Stimulated activated naive CD8-positive, alpha-beta T cell treated with anti-CD3 and anti-CD28 coated beads, Interleukin-15, amount 100 ng/mL, for 72 hours (primary cell): ENCODE measurements around the gene FAM89B.
"Not testable (repeated sequence)": the region's sequence is repeated elsewhere in the genome, so short reads cannot be mapped to it uniquely, and the experiment has no call there.

Experiments
- ATAC-seq: fragments of 150-1000 bp; cut with Tn5 transposase; 2 replicates; pipeline ENCODE4 v1.10.0; 2021; ENCODE audit warnings: mild to moderate bottlenecking, moderate library complexity
- DNase-seq, 2 donors: peaks; one replicate each; pipeline ENCODE4 v3.0.0; 2021 to 2022
- H3K27ac Mint-ChIP-seq, 2 donors: one replicate each; pipeline ENCODE4 v1.8.0; 2022; ENCODE audit warnings: mild to moderate bottlenecking in 2 of 2, mixed read lengths in 2 of 2, moderate library complexity in 2 of 2
- H3K27me3 Mint-ChIP-seq: one replicate; pipeline ENCODE4 v1.8.0; 2022; ENCODE audit warnings: mixed read lengths
- H3K4me1 Mint-ChIP-seq: one replicate; pipeline ENCODE4 v1.8.0; 2022; ENCODE audit warnings: mild to moderate bottlenecking, mixed read lengths
- H3K4me3 Mint-ChIP-seq, 2 donors: one replicate each; pipeline ENCODE4 v1.8.0; 2022; ENCODE audit warnings: mild to moderate bottlenecking in 2 of 2, mixed read lengths in 2 of 2, moderate library complexity in 1 of 2
- H3K9me3 Mint-ChIP-seq, 2 donors: one replicate each; pipeline ENCODE4 v1.8.0; 2022; ENCODE audit warnings: mixed read lengths in 2 of 2

The FAM89B gene

DNA sequence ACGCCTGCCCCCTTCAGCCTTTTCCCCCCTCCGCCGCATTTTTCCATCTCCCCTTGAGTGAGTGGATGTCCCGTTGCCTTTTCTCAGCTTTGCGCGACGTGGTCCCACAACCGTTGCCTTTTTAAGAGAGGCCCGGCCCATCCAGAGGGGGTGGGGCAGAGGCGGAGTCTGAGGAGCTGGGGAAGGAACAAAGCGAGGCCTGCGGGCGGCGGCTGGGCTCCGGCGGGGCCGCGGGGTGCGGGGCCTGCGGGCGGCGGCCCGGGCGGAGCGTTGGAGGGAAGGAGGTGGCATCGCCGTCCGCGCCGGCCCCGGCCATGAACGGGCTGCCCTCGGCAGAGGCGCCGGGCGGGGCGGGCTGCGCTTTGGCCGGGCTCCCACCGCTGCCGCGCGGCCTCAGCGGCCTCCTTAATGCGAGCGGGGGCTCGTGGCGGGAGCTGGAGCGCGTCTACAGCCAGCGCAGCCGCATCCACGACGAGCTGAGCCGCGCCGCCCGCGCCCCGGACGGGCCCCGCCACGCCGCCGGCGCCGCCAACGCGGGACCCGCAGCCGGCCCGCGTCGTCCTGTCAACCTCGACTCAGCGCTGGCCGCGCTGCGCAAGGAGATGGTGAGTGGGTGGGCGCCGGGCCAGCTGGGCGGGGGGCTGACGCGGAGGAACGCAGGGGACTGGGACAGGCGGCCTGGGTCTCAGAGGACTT, at the start of gene FAM89B:
Gene FAM89B (plus strand): TSS at position 183 of the 696 bp plus-strand sequence. CDS start 132 bp downstream, at position 315.
- peak within 1 kb of the TSS; percentile 91 to 100 for H3K4me3 Mint-ChIP-seq
- ATAC-seq, result no peak

DNA sequence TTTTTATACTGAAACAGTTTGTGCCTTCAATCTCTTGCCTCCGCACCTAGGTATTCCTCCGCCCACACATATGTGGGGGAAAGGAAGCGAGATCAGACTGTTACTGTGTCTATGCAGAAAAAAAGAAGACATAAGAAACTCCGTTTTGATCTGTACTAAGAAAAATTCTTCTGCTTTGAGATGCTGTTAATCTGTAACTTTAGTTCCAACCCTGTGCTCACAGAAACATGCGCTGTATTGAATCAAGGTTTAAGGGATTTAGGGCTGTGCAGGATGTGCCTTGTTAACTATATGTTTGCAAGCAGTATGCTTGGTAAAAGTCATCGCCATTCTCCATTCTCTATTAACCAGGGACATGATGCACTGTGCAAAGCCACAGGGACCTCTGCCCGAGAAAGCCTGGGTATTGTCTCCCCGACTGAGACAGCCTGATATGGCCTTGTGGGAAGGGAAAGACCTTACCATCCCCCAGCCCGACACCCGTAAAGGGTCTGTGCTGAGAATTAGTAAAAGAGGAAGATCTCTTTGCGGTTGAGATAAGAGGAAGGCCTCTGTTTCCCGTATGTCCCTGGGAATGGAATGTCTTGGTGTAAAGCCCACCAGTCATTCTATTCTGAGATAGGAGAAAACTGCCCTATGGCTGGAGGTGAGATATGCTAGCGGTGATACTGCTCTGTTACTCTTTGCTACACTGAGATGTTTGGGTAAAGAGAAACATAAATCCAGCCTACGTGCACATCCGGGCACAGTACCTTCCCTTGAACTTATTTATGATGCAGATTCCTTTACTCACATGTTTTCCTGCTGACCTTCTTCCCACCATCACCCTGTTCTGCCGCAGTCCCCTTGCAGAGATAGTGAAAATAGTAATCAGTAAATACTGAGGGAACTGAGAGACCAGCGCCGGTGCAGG, 49.4 kb upstream of the FAM89B start:
- Mint-ChIP-seq H3K4me1 (peaks cover 59% of the 10 kb centered on the region), H3K27ac (peak overlapping the region; percentile 52 to 83), H3K4me3 (peak overlapping the region; percentile 74 to 83)
- not testable (repeated sequence) for H3K27me3 Mint-ChIP-seq, DNase-seq, H3K9me3 Mint-ChIP-seq, ATAC-seq

More for the DNA sequence above, at the start of gene FAM89B:
- Mint-ChIP-seq H3K9me3 (no peaks in the 10 kb centered on the region), H3K27me3 (no peaks in the 10 kb centered on the region), H3K4me1 (peaks cover 77% of the 10 kb centered on the region), H3K27ac (peak within 1 kb of the TSS; percentile 91 to 93)
- peak; percentile 83 to 85 for DNase-seq

DNA sequence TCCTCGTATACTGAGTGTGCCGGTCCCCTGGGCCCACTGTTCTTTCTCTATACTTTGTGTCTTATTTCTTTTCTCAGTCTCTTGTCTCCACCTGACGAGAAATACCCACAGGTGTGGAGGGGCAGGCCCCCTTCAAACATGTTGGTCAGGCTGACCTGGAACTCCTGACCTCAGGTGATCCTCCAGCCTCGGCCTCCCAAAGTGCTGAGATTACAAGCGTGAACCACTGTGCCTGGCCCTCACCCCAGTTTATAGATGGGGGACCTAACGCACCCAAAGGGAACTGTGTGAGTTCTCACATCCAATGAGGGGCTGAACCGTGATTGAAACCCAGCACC, 48.7 kb upstream of the FAM89B start:
- H3K4me3 Mint-ChIP-seq, result peak overlapping the region; percentile 74 to 83
- H3K27me3 Mint-ChIP-seq, DNase-seq, ATAC-seq, H3K9me3 Mint-ChIP-seq: not testable (repeated sequence)
- peak overlapping the region in 1 of 2 donors; percentile 66 for H3K27ac Mint-ChIP-seq
- H3K4me1 Mint-ChIP-seq, result peaks cover 62% of the 10 kb centered on the region

DNA sequence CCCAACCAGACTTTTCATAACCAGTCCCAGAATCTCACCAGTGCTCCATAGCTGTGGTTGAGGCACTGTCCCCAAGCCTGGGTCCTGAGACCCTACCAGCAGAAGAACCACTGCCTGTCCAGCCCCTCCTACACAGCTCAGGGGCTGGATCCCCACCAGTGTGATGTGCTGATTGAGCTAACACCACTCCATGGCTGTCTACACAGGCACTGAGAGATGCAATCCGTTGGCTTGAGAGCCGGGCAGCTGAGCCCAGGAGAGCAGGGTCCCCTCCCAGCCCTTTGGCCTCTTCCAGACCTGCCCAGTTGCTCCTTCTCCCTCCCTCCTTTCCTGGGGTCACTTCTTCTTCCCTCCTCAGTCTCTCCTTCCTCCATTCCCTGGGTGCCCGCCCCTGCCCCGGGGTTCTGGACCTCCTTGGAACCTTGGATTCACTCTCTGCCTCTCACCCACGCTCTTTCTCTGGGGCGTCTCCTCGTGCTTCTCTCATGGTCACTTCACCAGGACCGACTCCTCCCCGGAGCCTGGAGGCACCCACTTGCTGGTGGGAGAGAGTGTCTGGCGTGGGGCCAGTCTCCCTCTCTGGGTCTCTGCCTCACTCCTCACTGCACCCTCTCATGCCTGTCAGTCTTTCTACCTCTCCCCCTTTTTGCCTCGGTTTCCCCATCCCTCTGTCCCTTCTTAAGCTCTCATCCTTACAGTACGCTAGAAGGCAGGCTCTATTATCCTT, 48.2 kb upstream of the FAM89B start:
- Mint-ChIP-seq H3K9me3 (no peaks in the 10 kb centered on the region), H3K4me3 (peak overlapping the region; percentile 74 to 83), H3K27me3 (no peaks in the 10 kb centered on the region), H3K27ac (peak overlapping the region in 1 of 2 donors; percentile 75), H3K4me1 (peaks cover 68% of the 10 kb centered on the region)
- peak; percentile 40 for ATAC-seq
- peak in 1 of 2 donors; percentile 43 for DNase-seq

DNA sequence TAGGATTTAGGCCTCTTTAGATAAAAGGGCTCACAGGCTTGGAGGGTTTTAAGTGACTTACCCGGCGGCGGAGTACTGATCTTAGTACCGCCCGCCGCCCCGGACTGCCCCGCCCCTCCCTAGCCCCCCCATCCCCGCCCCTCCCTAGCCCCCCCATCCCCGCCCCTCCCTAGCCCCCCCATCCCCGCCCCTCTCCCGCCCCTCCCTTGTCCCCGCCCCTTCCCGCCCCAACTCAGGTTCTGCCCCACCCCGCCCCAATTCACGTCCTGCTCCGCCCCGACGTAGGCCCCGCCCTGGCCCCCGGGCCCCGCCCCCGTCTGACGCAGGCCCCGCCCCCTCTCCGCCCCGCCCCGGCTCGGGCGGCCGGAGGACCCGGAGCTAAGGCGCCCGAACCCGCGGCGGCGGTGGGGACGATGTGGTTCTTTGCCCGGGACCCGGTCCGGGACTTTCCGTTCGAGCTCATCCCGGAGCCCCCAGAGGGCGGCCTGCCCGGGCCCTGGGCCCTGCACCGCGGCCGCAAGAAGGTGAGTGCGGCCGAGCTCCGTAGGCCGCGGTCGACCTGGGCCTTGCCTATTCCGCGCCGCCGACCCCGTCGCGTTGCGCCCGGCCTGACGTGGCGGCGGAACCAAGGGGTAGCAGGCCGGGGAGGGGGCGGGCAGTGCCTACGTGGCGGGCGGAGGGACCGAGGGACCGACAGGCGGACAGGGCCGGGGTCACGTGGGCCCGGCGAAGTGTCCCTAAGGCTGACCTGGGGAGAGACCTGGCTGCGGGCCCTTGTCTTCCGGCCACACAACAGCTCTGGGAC, 47.4 kb upstream of the FAM89B start, which contains the start of gene SCYL1:
Gene SCYL1 (plus strand): TSS at position 343 of the 805 bp plus-strand sequence. CDS start 71 bp downstream, at position 414.
- ATAC-seq (peak; percentile 86), DNase-seq (peak; percentile 75 to 77)
- Mint-ChIP-seq H3K4me3 (peak within 1 kb of the TSS; percentile 89 to 91), H3K4me1 (peaks cover 76% of the 10 kb centered on the region), H3K27me3 (no peaks in the 10 kb centered on the region), H3K27ac (peak within 1 kb of the TSS; percentile 75 to 91), H3K9me3 (no peaks in the 10 kb centered on the region)

DNA sequence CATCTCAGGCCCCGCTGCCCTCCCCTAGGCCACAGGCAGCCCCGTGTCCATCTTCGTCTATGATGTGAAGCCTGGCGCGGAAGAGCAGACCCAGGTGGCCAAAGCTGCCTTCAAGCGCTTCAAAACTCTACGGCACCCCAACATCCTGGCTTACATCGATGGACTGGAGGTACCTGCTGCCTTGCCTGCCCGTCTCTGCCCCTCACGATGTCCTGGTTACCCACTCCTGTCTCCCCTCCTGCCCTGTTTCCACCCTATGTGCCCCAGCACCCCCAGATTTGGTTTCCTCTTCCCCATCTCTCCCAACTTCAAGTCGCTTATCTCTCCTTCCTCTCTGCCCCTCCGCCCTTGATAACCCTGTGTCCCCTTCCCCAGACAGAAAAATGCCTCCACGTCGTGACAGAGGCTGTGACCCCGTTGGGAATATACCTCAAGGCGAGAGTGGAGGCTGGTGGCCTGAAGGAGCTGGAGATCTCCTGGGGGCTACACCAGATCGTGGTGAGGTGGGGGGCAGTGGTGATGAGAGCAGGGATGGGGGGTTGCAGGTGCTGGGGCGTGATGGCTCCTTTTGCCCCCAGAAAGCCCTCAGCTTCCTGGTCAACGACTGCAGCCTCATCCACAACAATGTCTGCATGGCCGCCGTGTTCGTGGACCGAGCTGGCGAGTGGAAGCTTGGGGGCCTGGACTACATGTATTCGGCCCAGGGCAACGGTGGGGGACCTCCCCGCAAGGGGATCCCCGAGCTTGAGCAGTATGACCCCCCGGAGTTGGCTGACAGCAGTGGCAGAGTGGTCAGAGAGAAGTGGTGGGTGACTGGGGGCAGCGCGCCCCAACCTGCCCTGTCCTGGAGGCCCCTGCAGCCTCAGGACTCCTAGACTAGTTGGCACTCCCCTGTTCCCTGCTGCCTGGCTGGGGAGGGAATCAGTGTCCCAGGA, 46.5 kb upstream of the FAM89B start:
- Mint-ChIP-seq H3K4me1 (peaks cover 81% of the 10 kb centered on the region), H3K27me3 (no peaks in the 10 kb centered on the region), H3K4me3 (peak overlapping the region; percentile 89 to 91), H3K27ac (peak overlapping the region; percentile 55 to 91), H3K9me3 (no peaks in the 10 kb centered on the region)
- ATAC-seq (peak; percentile 29), DNase-seq (no peak)

DNA sequence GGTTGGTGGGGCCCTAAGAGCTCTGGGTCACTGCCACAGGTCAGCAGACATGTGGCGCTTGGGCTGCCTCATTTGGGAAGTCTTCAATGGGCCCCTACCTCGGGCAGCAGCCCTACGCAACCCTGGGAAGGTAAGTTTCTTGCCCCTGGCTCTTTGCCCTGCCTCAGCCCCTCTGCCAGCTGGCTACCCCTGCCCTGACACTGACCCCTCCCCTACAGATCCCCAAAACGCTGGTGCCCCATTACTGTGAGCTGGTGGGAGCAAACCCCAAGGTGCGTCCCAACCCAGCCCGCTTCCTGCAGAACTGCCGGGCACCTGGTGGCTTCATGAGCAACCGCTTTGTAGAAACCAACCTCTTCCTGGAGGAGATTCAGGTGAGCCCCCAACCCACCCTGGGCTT, 45.6 kb upstream of the FAM89B start:
- H3K27ac Mint-ChIP-seq, result peak overlapping the region in 1 of 2 donors; percentile 89
- no peak for DNase-seq
- H3K27me3 Mint-ChIP-seq, result no peaks in the 10 kb centered on the region
- H3K4me3 Mint-ChIP-seq, result peak overlapping the region; percentile 58 to 89
- no peaks in the 10 kb centered on the region for H3K9me3 Mint-ChIP-seq
- no peak for ATAC-seq
- peaks cover 77% of the 10 kb centered on the region for H3K4me1 Mint-ChIP-seq

DNA sequence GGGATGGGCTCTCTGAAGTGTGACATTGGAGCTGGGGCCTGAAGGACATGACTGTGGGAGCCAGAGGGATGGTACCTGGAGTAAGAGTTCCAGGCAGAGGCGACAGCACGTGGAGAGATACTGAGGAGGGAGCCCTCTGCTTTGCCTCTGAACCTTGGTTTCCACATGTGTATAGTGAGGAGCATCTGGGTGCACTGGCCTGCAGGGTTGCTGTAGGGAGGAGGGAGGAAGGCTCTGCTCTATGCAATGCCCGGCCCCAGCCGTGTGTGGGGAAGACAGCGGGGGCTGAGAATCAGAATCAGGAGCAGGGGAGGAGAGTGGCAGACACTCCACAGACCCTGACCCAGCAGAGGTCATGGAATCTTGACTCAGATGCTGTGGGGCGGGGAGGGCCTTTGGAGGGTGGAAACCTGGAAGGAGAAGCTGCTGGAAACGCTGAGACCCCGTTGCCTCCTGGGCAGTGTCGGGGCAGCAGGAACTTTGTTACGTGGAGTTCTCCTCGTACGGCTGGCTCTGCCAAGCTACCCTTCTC, 43.5 kb upstream of the FAM89B start:
- Mint-ChIP-seq H3K9me3 (no peaks in the 10 kb centered on the region), H3K4me1 (peaks cover 56% of the 10 kb centered on the region), H3K27me3 (no peaks in the 10 kb centered on the region), H3K4me3 (no peak overlapping the region), H3K27ac (no peak overlapping the region)
- DNase-seq (no peak), ATAC-seq (no peak)

DNA sequence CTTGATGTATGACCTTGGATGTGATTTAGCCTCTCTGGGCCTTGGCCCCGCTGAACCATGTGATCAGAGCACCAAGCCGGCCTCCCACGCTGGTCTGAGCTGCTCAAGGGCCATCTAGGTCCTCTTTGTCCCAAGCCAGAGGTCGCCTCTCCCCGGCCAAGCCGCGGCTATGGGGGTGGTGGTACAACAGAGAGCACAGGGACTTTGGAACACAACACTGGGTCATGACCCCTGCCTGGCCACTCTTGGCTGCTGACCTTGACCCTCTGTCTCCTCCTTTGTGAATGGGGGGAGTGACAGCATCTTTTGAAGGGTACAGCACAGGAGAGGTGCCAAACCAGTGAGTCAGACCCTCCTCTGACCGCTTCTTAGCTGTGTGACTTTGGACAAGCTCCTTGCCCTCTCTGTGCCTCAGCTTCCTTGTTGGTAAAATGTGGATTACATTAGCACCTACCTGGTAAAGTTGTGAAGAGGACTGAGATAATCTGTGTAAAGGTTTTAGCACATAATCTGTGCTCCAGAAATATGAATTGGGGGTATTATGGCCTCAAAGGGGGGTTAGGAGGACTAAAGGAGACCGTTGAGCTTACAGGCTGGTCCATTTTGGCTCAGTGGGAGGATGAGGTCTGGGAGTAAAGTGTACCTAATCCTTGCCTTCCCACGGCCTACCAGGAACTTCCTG, 42.7 kb upstream of the FAM89B start:
- Mint-ChIP-seq H3K4me3 (no peak overlapping the region), H3K27ac (peak overlapping the region; percentile 48 to 79), H3K27me3 (no peaks in the 10 kb centered on the region), H3K9me3 (no peaks in the 10 kb centered on the region), H3K4me1 (peaks cover 48% of the 10 kb centered on the region)
- ATAC-seq (no peak), DNase-seq (no peak)

DNA sequence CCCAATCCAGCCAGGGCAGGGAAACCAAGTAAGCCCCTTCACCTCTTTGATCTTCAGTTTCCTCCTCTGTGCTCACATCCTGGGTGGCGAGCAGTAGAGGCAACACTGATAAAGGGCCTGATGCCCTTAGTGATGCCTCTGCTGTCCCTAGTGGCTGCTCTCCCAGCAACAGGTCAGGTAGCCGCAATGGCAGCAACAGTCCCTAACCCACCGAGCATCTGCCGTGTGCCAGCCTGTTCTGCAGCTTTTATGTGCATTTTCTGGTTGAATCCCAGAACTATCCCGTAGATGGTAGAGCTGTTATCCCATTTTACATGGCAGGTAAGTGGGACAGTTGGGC, 42.2 kb upstream of the FAM89B start:
- H3K4me3 Mint-ChIP-seq, result no peak overlapping the region
- H3K27ac Mint-ChIP-seq, result peak overlapping the region; percentile 5 to 48
- no peaks in the 10 kb centered on the region for H3K9me3 Mint-ChIP-seq
- H3K4me1 Mint-ChIP-seq, result peaks cover 47% of the 10 kb centered on the region
- H3K27me3 Mint-ChIP-seq, result no peaks in the 10 kb centered on the region
- DNase-seq, result no peak
- peak; percentile 82 for ATAC-seq

DNA sequence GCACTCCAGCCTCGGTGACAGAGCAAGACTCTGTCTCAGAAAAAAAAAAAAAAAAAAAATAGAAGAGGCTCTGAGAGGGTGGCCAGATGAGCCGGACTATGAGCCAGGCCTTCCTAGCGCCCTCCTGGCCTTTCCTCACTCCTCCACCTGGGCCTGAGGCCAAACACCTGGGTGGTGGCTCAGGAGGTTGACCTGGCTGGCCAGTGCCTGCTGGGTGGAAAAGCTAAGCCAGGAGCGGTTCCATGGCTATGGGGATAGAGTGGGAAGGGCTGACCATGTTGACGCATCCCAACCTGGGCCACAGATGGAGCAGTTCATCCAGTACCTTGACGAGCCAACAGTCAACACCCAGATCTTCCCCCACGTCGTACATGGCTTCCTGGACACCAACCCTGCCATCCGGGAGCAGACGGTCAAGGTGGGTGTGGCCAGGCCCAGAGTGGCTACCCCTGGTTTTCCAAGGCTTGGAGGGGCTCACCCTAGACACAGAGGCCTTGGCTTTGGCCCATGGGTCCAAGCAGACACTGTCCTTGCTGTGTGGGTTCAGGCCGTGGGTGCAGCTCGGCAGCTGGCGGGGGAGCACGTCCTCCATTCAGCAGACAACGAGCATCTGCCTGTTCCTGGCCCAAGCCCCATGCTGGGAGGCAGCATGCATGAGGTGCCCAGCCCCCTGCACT, 39.8 kb upstream of the FAM89B start:
- no peak for DNase-seq
- H3K27ac Mint-ChIP-seq, result no peak overlapping the region
- H3K4me1 Mint-ChIP-seq, result peaks cover 29% of the 10 kb centered on the region
- no peaks in the 10 kb centered on the region for H3K27me3 Mint-ChIP-seq
- H3K9me3 Mint-ChIP-seq, result no peaks in the 10 kb centered on the region
- ATAC-seq, result no peak
- H3K4me3 Mint-ChIP-seq, result no peak overlapping the region

DNA sequence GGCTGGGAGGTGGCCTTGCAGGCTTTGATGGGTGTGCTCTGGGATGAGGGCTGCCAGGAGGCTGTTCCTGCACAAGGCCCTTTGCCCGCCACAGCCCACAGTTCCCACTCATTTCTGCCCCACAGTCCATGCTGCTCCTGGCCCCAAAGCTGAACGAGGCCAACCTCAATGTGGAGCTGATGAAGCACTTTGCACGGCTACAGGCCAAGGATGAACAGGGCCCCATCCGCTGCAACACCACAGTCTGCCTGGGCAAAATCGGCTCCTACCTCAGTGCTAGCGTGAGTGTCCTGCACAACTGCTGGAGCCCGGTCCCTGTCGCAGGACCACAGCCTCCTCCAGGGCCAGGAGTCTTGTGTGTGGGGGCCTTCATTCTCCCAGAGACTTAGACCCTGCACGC, 37.2 kb upstream of the FAM89B start:
- Mint-ChIP-seq H3K4me3 (no peak overlapping the region), H3K9me3 (no peaks in the 10 kb centered on the region), H3K4me1 (peaks cover 12% of the 10 kb centered on the region), H3K27ac (peak overlapping the region in 1 of 2 donors; percentile 86), H3K27me3 (no peaks in the 10 kb centered on the region)
- DNase-seq (no peak), ATAC-seq (no peak)
